ENCODE measurements around the gene AGA. TPM values are rescaled to one million over a fixed set of nuclear protein-coding genes. Genes with fewer than 3 reads are reported as not detected.

Gene AGA
- 10 to 100 TPM; 34.6 to 62.6 TPM for total RNA-seq

GRCh38 chr4:177441803-177442622 lies at the start of gene AGA:
Gene AGA (minus strand): TSS chr4:177442437. CDS start chr4:177442375, 62 bp downstream.

Other genes with a start within 250 kb of the AGA start
- gene NEIL3, start 132.6 kb downstream of the AGA start, total RNA-seq: 10 to 100 TPM in 1 of 2 donors, 1 to 10 TPM in 1; 8.9 to 17.6 TPM